Activated T-helper 1 cell treated with anti-CD3 and anti-CD28 coated beads, Interleukin-2, amount 50 U/mL, for 16 hours (primary cell): ENCODE measurements around the gene DQX1.
"Not testable (repeated sequence)": the region's sequence is repeated elsewhere in the genome, so short reads cannot be mapped to it uniquely, and the experiment has no call there.

ENCODE experiments used
- DNase-seq, 2 donors: peaks; one replicate each; pipeline ENCODE4 v3.0.0-alpha.2; 2020; ENCODE audit warnings: low read depth in 1 of 2, low spot score in 1 of 2

Gene DQX1

DNA sequence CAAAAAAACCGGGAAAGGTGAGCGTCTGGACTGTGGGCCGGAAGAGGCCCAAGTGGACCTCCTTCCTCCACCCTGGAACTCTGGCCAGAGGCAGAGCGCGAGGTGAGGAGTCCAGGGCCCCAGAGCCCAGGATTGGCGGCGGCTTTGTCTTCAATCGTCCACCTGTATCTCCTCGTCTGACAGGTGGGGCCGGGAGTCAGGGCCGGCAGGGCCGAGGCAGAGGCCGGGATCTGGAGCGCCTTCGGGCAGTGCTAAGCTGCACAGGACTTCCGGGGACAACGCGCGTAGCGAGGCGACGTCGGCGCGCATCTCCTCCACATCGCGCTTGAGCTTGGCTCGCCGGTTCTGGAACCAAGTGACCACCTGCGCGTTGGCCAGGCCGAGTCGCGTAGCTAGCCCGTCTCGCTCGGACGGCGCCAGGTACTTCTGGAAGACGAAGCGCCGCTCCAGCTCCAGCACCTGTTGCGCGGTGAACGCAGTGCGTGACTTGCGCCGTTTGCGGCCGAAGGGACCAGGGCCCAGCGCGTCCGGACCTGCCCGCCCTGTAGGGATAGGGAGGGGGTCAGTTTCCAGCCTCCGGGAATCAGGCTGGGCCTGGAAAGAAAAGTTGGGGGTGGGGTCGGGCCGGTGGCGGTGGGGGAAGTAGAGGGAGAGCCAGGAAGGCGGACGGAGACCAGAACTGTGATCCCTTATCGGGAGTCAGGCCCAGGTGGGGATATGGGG lies 28.1 kb downstream of the DQX1 start:
- DNase-seq = no peak

DNA sequence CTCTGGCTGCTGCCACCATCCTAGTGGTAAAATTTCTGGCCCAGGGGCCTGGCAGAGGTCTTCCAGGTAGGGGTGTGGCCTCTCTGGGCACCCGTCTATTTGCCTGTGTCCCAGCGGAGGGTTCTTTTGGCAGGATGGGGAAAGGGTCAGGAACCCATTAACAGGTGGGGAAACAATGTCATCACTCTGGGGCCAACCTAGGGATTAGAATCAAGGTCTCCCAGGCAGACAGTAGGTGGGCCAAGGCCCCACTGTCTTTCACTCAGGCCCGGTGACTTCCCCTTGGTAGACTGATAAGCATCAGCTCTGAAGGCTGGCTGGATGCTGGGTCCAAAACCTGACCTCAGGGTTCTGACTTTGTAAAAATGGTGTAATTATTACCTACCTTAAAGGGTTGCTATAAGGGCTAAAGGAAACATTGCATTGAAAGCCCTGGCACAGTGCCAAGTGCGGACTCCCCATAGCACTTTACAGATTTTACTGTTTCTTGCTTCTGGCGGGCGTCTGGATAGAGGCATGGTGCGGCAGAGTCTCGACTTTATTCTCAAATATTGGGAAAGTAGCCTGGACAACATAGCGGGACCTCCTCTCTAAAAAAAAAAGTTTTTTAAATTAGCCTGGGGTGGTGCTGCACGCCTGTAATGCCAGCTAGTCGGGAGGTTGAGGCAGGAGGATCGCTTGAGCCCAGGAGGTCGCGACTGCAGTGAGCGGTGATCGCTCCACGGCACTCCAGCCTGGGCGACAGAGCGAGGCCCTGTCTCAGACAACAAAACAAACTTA lies 28.8 kb downstream of the DQX1 start:
- DNase-seq = no peak

DNA sequence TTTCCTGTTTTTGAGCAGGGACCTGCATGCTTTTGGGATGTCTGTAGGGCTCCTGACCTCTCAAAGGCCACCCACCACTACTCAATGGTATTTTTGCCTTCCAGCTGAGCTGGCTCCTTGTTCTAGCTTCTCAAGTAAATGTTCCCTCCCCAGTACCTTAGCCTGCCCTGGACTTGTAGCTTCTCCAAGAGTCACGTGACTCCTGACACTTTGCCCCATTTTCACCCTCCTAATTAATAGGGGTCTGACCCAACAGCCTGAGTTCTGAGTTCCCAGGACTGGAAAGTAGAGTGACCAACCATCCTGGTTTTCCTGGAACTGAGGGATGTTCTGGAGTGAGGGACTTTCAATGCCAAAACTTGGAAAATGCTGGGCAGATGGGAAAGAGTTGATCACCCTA lies 30.6 kb downstream of the DQX1 start:
- DNase-seq = no peak

DNA sequence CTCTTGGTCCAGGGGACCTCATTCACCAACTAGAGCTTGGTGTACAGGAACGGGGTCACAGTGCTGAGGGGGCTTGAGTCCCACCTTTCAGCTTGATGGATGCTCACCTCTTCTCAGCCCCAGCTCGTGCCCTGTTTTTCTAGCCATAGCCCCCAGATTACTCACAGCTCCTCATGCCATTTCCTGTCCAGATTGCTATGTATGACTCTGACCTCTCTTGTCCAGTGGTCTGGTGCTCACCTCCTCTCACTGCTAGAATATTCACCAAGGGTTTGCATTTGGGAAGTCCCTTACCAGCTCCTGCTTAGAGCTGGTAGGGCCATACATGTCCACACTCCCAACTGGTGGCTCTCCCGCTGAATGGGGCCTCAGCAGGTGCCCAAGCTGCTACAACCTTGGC lies 32.5 kb downstream of the DQX1 start:
- DNase-seq = no peak

DNA sequence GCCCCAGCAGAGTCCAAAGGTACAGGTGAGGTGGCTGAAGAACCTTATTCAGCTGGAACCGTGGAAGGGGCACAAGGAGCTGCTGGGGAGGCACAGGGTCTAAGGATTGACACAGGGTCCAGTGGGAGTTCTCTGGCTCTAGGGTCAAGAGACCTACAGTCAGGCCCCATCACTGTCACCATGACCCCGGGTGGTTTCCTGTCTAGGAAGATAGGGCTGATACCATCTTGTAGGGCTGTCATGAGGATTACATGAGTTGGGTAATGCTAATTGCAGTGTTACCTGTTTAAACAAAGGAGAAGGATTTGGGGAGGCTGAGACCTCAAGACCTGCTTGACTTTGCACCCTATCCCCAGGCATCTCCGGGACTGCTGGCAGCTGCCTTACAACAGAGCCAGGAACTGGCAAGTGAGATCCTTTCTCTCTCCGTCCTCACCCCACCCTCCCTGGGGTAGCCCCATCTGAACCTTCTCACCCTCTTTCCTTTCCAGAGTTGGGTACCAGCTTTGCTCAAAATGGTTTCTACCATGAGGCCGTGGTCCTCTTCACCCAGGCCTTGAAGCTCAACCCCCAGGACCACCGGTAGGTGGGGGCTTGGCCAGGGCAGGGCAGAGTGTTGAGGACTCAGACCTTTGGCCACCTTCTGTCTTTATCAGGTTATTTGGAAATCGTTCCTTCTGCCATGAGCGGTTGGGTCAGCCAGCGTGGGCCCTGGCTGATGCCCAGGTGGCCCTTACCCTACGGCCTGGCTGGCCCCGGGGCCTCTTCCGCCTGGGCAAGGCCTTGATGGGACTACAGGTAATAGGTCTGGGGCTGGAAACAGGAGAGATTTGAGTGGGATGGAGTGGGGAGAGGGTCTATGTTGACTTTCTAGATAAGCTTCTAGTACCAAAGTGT lies 34.1 kb downstream of the DQX1 start:
- no peak for DNase-seq

DNA sequence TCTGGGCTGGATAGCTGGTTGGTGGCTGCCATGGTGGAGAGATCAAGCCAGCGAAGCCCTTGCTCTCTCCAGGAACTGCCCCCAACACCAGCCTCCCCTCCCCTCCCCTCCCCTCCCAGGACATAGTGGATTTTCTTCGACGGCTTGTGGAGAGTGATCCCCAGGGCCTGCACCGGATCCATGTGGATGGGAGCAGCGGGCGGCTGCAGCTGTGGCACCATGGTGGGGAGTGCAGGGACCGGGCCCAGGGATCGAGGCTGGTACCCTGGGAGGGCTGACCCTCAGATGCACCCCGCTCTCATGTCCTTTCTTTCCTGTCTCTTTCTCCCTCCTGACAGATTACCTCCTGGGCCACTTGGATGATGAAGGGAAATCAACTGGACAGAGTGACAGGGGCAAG lies 36.1 kb downstream of the DQX1 start:
- no peak for DNase-seq

DNA sequence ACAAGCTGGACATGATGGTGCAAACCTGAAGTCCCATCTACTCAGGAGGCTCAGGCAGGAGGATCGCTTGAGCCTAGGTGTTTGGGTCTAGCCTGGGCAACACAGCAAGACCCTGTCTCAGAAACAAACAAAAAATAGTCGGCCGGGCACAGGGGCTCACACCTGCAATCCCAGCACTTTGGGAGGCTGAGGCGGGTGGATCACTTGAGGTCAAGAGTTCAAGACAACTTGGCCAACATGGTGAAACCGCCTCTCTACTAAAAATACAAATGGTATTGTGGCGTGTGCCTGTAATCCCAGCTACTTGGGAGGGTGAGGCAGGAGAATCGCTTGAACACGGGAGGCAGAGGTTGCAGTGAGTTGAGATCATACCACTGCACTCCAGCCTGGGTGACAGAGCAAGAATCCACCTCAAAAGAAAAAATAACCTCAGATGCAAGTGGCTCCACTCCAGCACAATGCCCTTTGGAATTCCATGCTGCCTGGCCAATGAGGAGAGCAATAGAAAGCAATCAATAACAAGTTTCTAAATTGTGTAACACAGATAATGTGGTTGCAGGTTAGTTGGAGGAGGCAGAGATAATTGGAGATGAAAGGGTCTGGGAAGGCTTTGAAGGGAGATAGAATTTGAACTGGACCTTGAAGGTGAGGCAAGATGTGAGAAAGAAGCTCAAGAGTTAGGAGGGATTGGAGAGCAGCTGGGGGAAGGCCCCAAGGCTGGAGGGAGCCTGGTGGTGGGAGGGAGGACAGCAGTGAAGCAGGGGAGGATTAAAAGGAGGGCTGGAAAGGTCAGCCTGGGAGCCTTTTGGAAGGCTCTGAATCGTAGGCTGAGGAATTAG lies 37.2 kb downstream of the DQX1 start:
- DNase-seq = no peak

DNA sequence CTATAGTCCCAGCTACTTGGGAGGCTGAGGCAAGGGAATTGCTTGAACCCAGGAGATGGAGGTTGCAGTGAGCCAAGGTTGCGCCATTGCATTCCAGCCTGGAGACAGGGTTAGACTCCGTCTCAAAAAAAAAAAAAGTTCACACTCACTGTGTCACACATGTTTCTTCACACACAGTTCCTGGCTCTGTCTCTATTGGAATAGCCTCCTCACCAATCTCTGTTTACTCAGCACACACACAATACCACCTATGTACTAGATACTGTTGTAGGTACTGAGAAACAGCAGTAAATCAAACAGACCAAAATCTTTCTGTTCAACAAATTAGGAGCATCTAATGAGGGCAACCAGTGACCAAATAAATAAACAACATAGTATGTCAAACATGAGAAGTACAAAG lies 39.9 kb downstream of the DQX1 start:
- DNase-seq = no peak

DNA sequence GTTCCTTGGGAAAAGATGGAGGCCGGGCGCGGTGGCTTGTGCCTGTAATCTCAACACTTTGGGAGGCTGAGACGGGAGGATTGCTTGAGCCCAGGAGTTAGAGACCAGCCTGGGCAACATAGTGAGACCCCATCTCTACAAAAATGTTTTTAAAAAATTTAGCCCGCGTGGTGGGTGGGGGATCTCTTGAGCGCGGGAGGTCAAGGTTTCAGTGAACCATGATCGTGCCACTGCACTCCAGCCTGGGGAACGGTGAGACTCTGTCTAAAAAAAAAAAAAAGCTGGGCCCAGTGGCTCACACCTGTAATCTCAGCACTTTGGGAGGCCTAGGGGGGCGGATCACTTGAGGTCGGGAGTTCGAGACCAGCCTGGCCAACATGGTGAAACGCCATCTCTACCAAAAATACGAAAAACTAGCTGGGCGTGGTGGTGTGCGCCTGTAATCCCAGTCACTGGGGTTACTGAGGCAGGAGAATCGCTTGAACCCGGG lies 42.3 kb downstream of the DQX1 start:
- not testable (repeated sequence) for DNase-seq

DNA sequence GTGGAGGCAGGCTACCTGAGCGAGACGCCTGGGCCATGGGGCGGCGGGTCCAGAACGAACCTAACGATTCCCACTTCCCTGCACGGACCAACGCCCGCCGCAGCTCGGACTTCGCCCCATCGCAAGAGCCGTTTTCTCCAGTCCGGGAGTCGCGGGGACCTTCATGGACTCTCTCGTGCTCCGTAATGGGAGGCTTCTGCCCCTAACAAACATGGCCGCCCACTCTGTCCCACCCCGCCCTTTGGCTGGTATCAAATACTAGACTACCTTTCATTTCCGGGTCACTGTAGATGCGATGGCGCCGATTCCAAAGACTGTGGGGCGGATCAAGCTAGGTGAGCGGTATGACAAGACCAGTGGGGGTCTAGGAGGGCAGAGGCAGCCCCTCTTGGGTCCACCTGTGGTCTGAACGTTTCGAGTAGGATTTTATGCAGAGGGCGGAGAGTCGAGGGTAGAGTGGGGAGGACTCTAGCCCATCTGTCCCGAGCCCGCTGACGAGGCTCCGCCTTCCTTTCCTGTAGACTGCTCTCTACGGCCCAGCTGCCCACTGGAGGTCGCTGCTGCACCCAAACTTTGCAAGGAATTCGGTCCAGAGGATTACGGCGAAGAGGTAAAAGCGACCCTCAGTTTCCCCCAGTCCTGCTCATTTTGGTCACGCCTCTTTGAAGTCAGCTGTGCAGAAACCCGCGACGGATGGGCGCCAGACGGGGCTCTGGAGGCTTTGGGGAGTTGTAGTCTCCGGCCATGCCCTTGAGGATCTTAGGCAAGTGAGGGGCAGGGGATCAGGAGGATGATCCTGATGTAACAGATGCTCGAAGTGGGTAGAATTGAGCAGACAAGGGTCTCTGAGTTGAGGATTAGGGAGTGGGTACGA lies 43.0 kb downstream of the DQX1 start, which contains the start of the genes CCDC142 and TTC31:
Gene CCDC142, minus strand, starts transcription at position 198 of the 874 bp plus-strand sequence. Its CDS starts 161 bp downstream, at position 37.
Gene TTC31, plus strand, starts transcription at position 281 of the 874 bp plus-strand sequence. Its CDS starts 15 bp downstream, at position 296.
- peak; percentile 81 to 84 for DNase-seq

DNA sequence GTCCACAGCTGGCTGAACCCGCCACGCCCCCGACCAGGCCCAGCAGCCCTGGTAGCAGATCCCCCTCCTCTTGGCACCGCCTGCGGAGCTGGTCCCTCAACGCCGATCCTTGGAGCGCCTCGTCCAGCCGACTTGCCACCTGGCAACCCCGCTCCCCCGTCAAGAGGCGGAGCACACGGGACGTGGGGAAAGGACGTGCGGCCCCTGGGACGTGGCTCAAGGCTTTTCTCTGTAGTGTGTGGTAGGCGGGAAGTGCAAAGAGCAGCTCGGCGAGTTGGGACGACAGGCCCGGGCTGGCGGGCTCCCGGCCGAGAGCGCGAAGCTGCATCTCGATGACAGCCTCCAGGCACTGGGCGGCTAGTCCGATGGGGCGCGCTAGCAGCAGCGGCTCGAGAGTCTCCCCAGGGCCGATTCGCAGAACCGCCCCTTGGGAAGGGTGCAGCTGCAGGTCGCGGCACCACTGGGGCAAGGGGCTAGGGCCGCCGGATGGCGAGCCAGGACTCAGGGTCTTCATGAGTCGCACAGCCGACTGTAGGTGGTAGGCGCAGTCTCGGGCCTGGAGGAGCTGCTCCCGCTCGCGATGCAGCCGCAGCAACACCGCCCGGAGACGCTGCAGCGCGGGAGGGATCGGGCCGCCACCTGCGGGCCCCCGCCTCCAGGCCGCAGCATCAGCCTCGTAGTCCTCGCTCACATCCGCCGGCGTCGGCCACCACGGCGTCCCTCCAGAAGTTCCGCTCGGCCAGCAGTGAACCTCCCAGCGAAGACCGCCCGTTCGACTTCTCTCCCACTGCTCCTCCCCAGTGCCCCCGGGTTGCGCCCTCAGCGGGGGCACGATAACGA lies 43.9 kb downstream of the DQX1 start:
- DNase-seq = no peak

DNA sequence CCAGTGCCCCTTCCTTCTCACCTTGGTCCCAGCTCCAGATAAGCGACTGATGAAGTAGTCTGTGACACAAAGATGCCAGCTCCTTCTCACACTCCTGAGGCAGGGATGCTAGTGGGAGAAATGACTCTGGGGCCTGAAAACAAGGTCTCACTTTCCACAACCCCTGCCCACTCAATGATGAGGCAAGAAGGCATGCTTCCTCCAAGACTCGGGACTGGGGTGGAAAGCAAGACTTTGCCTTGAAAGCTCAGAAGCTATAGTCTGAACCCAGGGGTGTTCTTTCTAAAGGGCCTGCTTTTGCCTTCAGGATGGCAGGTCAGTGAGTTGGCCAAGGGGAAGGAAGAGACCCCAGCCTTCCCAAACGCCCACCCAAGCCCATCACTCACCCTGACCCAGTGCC lies 44.6 kb downstream of the DQX1 start:
- no peak for DNase-seq

DNA sequence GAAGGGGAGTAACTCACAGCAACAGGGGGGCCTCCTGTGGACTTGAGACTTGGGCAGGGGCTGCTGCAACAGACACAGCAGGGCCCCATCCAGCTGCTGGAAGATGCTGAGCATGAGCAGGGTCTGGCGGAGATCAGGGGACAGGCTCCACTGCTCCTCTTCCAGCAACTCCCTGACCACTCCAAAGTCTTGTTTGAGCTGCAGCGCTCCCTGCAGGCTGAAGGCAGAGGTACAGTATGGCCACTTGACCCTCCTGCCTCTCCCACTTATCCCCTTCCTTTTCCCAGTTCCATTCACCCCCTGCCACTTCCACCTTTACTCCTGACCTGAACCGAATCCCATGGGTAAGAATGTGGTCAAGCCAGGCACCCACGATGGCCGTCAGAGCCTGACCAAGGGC lies 51.1 kb downstream of the DQX1 start:
- no peak for DNase-seq

DNA sequence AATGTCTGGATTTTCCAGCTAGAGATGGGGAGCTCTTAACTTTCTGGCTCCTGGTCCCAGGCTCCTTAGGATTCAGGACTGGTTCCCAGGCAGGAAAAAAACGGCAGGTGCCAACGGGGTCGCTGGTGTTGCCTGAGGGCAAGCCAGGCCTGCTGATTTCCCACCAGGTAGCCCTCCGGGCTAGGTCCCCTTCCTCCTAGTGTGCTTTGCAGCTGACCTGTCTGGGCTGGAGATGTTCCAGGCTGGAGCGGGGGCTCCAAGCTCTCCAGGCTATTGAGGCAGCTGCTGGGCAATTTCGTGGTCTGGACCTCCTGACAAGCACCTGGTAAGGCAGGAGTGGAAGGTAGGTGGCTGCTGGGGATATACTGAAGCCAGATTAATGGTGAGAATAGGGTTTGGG lies 51.5 kb downstream of the DQX1 start:
- no peak for DNase-seq

DNA sequence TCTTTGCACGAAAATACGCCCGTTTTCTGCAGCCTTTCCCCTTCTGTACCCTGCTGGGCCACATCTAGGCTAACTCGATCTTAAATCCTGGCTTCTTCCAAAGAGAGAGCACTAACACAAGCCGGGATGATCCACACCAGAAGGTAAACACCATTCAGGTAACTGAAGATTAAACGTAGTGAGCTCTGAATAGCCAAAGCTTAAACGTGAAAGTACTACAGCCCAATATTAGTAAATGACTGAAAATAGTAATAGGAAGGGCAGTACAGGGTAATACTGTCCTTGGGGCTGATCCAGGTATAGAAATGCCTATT lies 53.1 kb downstream of the DQX1 start:
- DNase-seq = no peak

DNA sequence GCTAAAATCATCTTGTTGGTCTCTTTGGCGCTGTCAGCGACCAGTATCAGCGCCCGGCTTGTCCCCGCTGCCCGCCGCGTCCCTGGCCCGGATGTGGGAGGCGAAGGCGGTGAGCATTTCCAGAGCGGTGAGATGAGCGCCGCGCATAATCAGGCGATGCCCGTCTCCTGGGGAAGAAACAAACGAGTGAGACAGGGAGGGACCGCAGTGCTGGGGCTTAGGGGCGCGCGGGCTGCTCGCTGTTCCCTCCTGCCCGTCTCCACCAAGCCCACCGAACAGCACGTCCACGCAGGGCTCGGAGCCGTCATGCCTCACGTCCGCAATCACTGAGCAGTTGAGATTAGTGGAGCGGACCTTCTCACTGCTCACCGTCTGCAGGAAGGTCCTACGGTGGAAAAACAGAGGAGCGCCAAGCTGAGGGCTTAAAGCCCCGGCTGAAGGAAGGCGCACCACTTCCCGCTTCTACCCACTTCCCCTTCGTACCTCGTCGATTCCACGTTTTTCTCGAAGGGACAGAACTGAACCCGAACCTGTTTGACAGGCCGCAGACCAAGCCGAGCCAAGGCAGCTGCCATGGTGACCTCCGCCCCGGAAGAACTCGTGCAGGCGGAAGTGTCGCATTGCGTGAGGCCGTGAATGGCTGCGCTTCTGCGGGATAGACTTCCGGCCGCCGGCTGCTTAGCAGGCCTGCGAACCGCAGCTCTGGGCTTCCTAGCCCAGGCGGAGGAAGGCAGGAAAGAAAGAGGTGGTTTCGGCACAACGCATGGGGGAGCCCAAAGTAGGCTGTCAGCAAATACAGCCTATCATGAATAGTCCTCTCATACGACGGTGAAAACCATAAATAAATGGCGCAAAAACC lies 53.7 kb downstream of the DQX1 start, which contains the start of gene MRPL53:
Gene MRPL53, minus strand, starts transcription at position 595 of the 859 bp plus-strand sequence. Its CDS starts 20 bp downstream, at position 575.
- DNase-seq = peak; percentile 93 to 96

DNA sequence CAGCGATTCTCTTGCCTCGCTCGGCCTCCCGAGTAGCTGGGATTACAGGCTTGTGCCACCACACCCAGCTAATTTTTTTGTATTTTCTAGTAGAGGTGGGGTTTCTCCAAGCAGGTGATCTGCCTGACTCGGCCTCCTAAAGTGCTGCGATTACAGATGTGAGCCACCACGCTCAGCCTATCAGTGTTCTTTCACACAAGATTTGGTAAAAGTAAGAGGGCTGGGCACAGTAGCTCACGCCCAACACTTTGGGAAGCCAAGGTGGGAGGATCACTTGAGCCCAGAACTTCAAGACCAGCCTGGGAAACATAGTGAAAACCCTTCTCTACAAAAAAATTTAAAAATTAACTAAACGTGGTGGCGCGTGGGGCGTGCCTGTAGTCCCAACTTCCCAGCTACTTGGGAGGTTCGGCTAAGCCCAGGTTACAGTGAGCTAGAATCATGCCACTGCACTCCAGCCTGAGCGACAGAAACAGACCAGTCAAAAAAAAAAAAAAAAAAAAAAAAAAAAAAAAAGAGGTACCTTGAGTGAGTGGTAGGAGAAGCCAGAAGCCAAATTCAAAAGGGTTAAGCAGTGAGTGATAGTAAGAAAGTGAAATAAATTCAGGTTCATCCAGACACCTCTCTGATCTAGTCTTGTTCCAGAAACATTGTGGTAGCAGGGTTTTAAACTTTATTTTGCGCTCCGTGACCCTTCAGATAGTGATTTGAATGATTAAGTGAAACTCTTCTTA lies 54.5 kb downstream of the DQX1 start:
- DNase-seq = no peak
